Measurements from ENCODE around the gene MED12L.

Gene MED12L

GRCh38 chr3:151425627-151426340 is 340.3 kb downstream of the MED12L start:
- H3K36me3 Mint-ChIP-seq (ENCODE audit: low read depth) = peaks cover 27% of the 10 kb centered on the region
- peak; percentile 7 to 11 (median 9) for TF ChIP-seq CTCF (IDR thresholded peaks at IDR 0.05; ENCODE audit: unreplicated experiment in 3 of 3)
- peaks cover 6% of the 10 kb centered on the region for H3K9me3 Mint-ChIP-seq
- no peaks in the 10 kb centered on the region for H3K27me3 Mint-ChIP-seq (ENCODE audit: low read depth)
- H3K4me3 Mint-ChIP-seq = no peak overlapping the region
- no peaks in the 10 kb centered on the region for H3K4me1 Mint-ChIP-seq
- H3K27ac Mint-ChIP-seq = no peak overlapping the region

GRCh38 chr3:151426341-151426657 is 340.8 kb downstream of the MED12L start:
- Mint-ChIP-seq H3K4me3 (no peak overlapping the region), H3K27me3 (ENCODE audit: low read depth) (no peaks in the 10 kb centered on the region), H3K27ac (no peak overlapping the region), H3K36me3 (ENCODE audit: low read depth) (peaks cover 29% of the 10 kb centered on the region), H3K4me1 (no peaks in the 10 kb centered on the region), H3K9me3 (peaks cover 7% of the 10 kb centered on the region)
- peak in 1 of 3 experiments; percentile 5 for TF ChIP-seq CTCF (IDR thresholded peaks at IDR 0.05; ENCODE audit: unreplicated experiment in 3 of 3)

GRCh38 chr3:151428386-151428785 is 342.9 kb downstream of the MED12L start:
- peaks cover 7% of the 10 kb centered on the region for H3K9me3 Mint-ChIP-seq
- no peaks in the 10 kb centered on the region for H3K27me3 Mint-ChIP-seq (ENCODE audit: low read depth)
- no peak overlapping the region for H3K4me3 Mint-ChIP-seq
- TF ChIP-seq CTCF (IDR thresholded peaks at IDR 0.05; ENCODE audit: unreplicated experiment in 3 of 3) = no peak
- H3K36me3 Mint-ChIP-seq (ENCODE audit: low read depth) = peaks cover 32% of the 10 kb centered on the region
- no peak overlapping the region for H3K27ac Mint-ChIP-seq
- no peaks in the 10 kb centered on the region for H3K4me1 Mint-ChIP-seq

- H3K27ac Mint-ChIP-seq = no peak overlapping the region
- no peak for TF ChIP-seq CTCF (IDR thresholded peaks at IDR 0.05; ENCODE audit: unreplicated experiment in 3 of 3)
- H3K27me3 Mint-ChIP-seq (ENCODE audit: low read depth) = no peaks in the 10 kb centered on the region
- no peaks in the 10 kb centered on the region for H3K4me1 Mint-ChIP-seq
- peaks cover 7% of the 10 kb centered on the region for H3K9me3 Mint-ChIP-seq
- peaks cover 32% of the 10 kb centered on the region for H3K36me3 Mint-ChIP-seq (ENCODE audit: low read depth)
- no peak overlapping the region for H3K4me3 Mint-ChIP-seq
Observed at GRCh38 chr3:151430821-151431484, 345.5 kb downstream of the MED12L start.

GRCh38 chr3:151431940-151432339 is 346.5 kb downstream of the MED12L start:
- peaks cover 7% of the 10 kb centered on the region for H3K9me3 Mint-ChIP-seq
- H3K36me3 Mint-ChIP-seq (ENCODE audit: low read depth) = peaks cover 32% of the 10 kb centered on the region
- no peaks in the 10 kb centered on the region for H3K4me1 Mint-ChIP-seq
- H3K27me3 Mint-ChIP-seq (ENCODE audit: low read depth) = no peaks in the 10 kb centered on the region
- H3K27ac Mint-ChIP-seq = no peak overlapping the region
- TF ChIP-seq CTCF (IDR thresholded peaks at IDR 0.05; ENCODE audit: unreplicated experiment in 3 of 3) = no peak
- H3K4me3 Mint-ChIP-seq = no peak overlapping the region

Data from nephron (organoid).